Loucy (cell line): ENCODE data around the gene TIAM2.

Source experiments
- H2AFZ ChIP-seq: fragments of 200-600 bp; sonication (generic); 2 replicates; pipeline ENCODE4 v1.6.0; 2016; ENCODE audit warnings: antibody characterized with exemption, mild to moderate bottlenecking, low read length, moderate library complexity
- H3F3A ChIP-seq: fragments of 200-600 bp; 2 replicates; pipeline ENCODE4 v1.6.0; 2016; ENCODE audit warnings: antibody characterized with exemption, low read depth, mild to moderate bottlenecking
- H3K27me3 ChIP-seq: fragments of 200-600 bp; sonication (generic); 2 replicates; pipeline ENCODE4 v1.6.1; 2014; ENCODE audit warnings: low read length, mild to moderate bottlenecking; ENCODE audit not compliant: insufficient read depth, poor library complexity, severe bottlenecking
- H3K36me3 ChIP-seq: fragments of 200-600 bp; sonication (generic); 2 replicates; pipeline ENCODE4 v1.6.1; 2016; ENCODE audit warnings: low read length; ENCODE audit not compliant: insufficient read depth
- H3K4me1 ChIP-seq: fragments of 200-600 bp; sonication (generic); 2 replicates; pipeline ENCODE4 v1.5.1; 2014; ENCODE audit warnings: low read length, mild to moderate bottlenecking; ENCODE audit not compliant: insufficient read depth, poor library complexity, severe bottlenecking
- H3K4me2 ChIP-seq: fragments of 200-600 bp; sonication (generic); 2 replicates; pipeline ENCODE4 v1.6.0; 2014; ENCODE audit warnings: antibody characterized with exemption, low read length, low read depth, mild to moderate bottlenecking; ENCODE audit not compliant: poor library complexity, severe bottlenecking
- H3K4me3 ChIP-seq: fragments of 200-600 bp; sonication (generic); 2 replicates; pipeline ENCODE4 v1.5.1; 2014; ENCODE audit warnings: low read length, mild to moderate bottlenecking, mixed read lengths; ENCODE audit not compliant: poor library complexity, severe bottlenecking
- H3K79me2 ChIP-seq: fragments of 200-600 bp; sonication (generic); 2 replicates; pipeline ENCODE4 v1.6.1; 2014; ENCODE audit warnings: low read length; ENCODE audit not compliant: insufficient read depth
- H3K9ac ChIP-seq: fragments of 200-600 bp; sonication (generic); 2 replicates; pipeline ENCODE4 v1.6.0; 2014; ENCODE audit warnings: mild to moderate bottlenecking, low read depth, low read length, moderate library complexity; ENCODE audit not compliant: poor library complexity, severe bottlenecking
- H3K9me2 ChIP-seq: fragments of 200-600 bp; sonication (generic); replicated peaks from 2 replicates; pipeline ENCODE4 v1.6.1; 2016; ENCODE audit warnings: low read depth, low read length, mixed read lengths
- H3K9me3 ChIP-seq: fragments of 200-600 bp; sonication (generic); 2 replicates; pipeline ENCODE4 v1.6.1; 2014; ENCODE audit warnings: mild to moderate bottlenecking, antibody characterized with exemption, low read length, low read depth; ENCODE audit not compliant: insufficient read depth
- H4K20me1 ChIP-seq: fragments of 200-600 bp; sonication (generic); 2 replicates; pipeline ENCODE4 v1.6.0; 2014; ENCODE audit warnings: antibody characterized with exemption, low read length, mild to moderate bottlenecking; ENCODE audit not compliant: insufficient read depth, poor library complexity, severe bottlenecking
- CTCF ChIP-seq: fragments of 200-600 bp; sonication (generic); conservative IDR thresholded peaks from 2 replicates; pipeline ENCODE4 v1.5.1; 2014; ENCODE audit warnings: mild to moderate bottlenecking, antibody characterized with exemption, low read length
- EZH2phosphoT487 ChIP-seq: fragments of 200-600 bp; IDR thresholded peaks from 2 replicates; pipeline ENCODE4 v1.6.1; 2018; ENCODE audit warnings: antibody characterized with exemption, mild to moderate bottlenecking, moderate library complexity, borderline replicate concordance

The TIAM2 gene

DNA sequence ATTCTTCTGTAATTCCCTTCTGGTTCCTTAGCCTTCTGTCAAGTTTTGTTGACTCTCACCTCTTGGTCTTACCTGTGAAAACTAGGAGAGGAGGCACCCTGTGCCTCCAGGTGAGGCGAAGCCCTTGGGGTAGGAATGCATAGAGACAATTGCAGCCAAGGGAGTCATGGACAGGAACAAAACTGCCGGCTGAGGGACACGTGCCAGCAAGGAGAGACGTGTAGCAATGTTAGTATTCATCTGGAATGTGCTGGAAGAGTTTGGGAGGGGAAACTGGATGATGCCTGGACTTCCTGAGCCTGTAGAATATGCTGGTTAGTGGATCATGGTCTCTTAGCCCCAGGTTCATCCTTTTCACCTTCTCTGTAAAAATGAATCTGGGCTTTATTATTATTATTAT lies 3.9 kb upstream of the TIAM2 start:
- H3K9ac ChIP-seq: no peak overlapping the region
- H3K9me3 ChIP-seq: no peaks in the 10 kb centered on the region
- H3K36me3 ChIP-seq: no peaks in the 10 kb centered on the region
- H3K4me3 ChIP-seq: no peak overlapping the region
- H3F3A ChIP-seq: no peaks in the 10 kb centered on the region
- no peak overlapping the region for H2AFZ ChIP-seq
- no peak overlapping the region for H3K4me2 ChIP-seq
- no peaks in the 10 kb centered on the region for H4K20me1 ChIP-seq
- no peaks in the 10 kb centered on the region for H3K27me3 ChIP-seq
- H3K4me1 ChIP-seq: no peaks in the 10 kb centered on the region
- H3K9me2 ChIP-seq: no peaks in the 10 kb centered on the region
- no peak for TF ChIP-seq CTCF
- TF ChIP-seq EZH2phosphoT487: no peak
- no peaks in the 10 kb centered on the region for H3K79me2 ChIP-seq

GRCh38 chr6:154993026-154993425 lies 2.1 kb upstream of the TIAM2 start:
- Histone ChIP-seq H3K79me2 (no peaks in the 10 kb centered on the region), H3K27me3 (no peaks in the 10 kb centered on the region), H4K20me1 (no peaks in the 10 kb centered on the region), H3K9ac (no peak overlapping the region), H3F3A (no peaks in the 10 kb centered on the region), H3K4me2 (no peak overlapping the region), H3K36me3 (no peaks in the 10 kb centered on the region), H3K9me2 (no peaks in the 10 kb centered on the region), H3K4me3 (no peak overlapping the region), H3K9me3 (no peaks in the 10 kb centered on the region), H3K4me1 (no peaks in the 10 kb centered on the region), H2AFZ (no peak overlapping the region)
- TF ChIP-seq EZH2phosphoT487 (no peak), CTCF (no peak)

DNA sequence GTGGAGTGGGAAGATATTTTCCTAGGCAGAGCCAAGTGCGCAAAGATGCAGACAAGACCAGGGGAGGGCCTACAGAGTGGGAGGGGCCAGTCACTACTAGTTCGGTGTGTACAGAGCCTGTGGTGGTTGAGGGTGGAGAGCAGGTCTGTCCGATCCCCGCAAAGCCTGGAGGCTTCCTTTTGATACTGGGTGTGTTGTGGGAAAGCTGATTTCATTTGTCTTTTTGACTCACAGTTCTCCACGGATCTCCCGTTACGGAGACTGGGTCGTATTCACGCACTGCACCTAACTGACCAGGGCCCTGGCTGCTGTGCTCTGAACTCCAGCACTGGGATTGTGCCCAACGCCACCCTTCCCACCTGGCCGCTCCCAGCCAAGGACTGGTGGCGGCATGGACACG lies 1.4 kb upstream of the TIAM2 start:
- no peak overlapping the region for H3K4me2 ChIP-seq

More for the DNA sequence above, 1.4 kb upstream of the TIAM2 start:
- Histone ChIP-seq H3F3A (no peaks in the 10 kb centered on the region), H3K27me3 (no peaks in the 10 kb centered on the region), H2AFZ (no peak overlapping the region), H4K20me1 (no peaks in the 10 kb centered on the region), H3K36me3 (no peaks in the 10 kb centered on the region), H3K4me3 (no peak overlapping the region), H3K9me3 (no peaks in the 10 kb centered on the region), H3K9ac (no peak overlapping the region), H3K79me2 (no peaks in the 10 kb centered on the region), H3K4me1 (no peaks in the 10 kb centered on the region), H3K9me2 (no peaks in the 10 kb centered on the region)
- TF ChIP-seq EZH2phosphoT487: no peak
- no peak for TF ChIP-seq CTCF
